Activated CD4-positive, alpha-beta T cell treated with anti-CD3 and anti-CD28 coated beads for 4 hours (primary cell): ENCODE measurements around the gene CBX5.
A peak's percentile ranks its signal among the peaks of the same experiment; 100 is the strongest.
"Not testable (repeated sequence)": the region's sequence is repeated elsewhere in the genome, so short reads cannot be mapped to it uniquely, and the experiment has no call there.

Source experiments
- DNase-seq, 2 donors: peaks; one replicate each; pipeline ENCODE4 v3.0.0-alpha.2; 2020

Gene CBX5

DNA sequence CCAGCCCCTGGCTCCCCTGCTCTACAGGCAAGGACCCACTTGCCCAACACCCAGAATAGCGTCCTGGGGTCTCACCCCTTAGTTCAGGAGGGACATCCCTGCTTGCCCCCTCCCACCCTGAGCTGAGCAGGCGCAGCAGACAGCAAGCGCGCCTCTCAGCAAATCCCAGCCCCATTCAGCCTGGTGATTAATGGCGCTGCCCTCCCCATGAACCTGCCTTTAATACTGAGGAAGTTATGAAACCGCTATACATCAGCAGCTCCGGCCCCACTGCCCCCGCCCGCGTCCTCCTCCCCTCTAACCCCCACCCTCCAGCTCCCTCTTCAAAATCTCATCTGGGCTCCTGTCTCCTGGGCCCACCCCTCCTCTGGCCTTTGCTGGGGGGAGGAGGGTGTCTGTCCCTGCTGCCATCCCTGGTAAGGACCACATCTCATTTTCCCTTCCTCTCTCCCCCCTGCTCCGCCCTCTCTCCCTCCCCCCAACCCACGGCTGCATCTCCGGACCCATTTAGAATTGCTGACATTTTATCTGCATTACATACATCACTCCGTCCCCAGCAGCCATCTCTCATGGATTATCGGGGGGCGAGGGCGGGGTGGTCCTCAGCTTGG is 84.1 kb downstream of the CBX5 start:
- DNase-seq = no peak

DNA sequence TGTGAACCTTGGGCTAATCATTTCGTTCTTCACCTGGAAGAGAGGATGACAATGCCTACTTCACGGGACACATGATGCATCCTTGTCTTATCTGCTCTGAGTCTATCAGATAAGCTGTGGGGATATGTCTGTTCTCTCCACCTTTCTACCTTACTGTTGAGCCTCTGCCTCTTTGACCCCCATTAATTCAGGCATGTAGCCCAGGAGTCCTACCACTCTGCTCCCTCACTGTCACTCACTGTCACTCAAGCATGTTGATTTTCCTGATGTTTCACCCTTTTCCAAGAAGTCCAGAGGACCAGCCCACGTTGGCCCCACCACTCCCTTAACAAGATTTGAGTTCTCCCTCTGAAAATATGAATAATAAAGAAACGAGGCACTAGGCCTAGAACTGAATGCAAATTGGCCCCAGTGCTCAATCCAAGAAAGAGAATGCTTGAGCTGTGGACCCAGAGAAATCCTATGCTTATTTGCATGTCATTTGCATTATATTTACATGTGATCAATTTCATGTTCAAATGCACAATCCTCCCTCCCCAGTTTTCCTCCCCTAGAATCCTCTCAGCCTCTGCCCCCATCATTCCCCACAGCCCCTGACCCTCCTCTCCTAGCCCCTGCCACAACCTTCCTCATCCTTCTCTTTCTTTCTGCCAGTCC is 84.7 kb downstream of the CBX5 start:
- DNase-seq = no peak

DNA sequence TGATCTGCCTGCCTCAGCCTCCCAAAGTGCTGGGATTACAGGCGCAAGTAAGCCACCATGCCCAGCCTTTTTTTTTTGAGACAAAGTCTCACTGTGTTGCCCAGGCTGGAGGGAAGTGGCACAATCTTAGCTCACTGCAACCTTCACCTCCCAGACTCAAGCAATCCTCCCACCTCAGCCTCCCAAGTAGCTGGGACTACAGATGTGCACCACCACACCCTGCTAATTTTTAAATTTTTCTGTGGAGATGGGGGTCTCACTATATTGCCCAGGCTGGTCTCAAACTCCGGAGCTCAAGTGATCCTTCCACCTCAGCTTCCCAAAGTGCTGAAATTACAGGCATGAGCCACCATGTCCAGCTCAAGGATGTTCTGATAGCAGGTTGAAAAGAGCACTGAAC is 85.3 kb downstream of the CBX5 start:
- DNase-seq = not testable (repeated sequence)

DNA sequence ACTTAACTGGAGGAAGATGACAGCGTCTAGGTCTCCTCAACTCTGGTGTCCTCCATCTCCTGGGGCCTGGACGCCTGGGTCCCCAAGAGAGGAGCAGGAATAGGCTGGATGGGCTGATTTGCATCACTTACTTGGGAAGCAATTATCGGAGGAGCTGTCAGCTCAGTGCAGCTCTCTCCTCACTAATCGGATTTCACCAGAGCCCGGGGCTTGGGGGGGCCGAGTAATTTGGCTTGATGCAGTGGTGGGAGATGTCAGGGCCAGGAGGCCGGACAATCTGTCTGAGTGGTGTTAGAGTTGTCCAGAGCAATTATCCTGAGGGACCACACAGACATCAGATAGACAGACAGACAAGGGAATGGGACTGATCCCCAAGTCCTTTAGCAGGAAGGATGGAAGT is 86.5 kb downstream of the CBX5 start:
- no peak for DNase-seq

DNA sequence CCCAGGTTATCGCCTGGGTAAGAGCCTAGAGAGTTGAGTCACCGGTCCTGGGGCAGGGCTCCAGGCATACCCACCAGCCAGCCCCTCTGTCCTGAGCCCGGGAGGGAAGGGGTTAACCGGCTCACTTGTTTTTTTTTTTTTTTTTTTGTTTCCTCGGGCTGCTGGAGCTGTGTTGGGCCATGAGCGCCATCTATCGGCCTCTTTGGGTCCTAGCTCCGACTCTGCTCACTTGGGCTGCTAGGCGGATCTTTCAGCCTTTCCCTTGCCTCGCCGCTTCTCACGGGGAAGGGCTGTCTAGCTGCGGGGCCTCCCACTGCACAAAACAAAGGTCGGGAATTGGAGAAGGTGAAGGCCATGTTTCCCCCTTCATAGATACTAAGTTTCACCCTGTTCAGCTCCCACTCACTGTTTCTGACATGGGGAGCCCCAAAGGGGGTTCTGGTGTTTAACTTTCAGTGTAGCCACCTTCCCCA is 88.3 kb downstream of the CBX5 start:
- DNase-seq = peak; percentile 76 to 79

DNA sequence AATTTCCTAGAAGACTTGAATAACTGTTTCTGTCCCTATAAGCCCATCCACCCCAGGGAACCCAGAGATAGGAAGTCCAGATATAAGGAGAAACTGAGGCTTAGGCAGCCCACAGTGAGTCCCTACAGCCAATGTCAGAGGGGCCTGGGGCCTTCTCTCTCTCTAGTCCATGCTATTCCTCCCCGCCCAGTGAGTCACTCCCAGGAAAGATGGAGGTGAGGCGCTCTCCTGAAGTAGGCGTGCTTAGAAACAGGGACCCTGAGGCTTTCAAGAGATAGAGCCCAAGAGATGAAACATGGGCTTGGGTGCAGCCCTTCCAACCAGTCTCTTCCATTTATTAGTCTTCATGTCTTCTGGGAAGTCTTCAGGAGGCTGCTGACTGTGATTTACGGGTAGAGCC is 88.8 kb downstream of the CBX5 start:
- DNase-seq = no peak

DNA sequence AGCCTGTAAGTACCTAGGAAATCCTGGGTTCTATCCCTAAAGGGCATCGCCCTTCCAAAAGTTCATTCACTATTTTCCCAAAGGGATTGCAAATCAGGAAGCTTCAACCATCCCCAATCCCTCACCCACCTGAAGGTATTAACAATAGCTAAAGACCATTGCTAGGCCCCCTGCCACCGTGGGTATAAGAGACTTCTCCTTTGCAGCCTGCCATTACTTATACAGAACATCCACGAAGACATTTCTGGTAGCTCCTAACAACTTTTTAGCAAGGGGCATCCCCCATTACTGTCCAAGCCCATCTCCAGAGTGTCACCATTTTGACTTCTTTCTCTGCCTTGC is 90.8 kb downstream of the CBX5 start:
- DNase-seq = no peak

DNA sequence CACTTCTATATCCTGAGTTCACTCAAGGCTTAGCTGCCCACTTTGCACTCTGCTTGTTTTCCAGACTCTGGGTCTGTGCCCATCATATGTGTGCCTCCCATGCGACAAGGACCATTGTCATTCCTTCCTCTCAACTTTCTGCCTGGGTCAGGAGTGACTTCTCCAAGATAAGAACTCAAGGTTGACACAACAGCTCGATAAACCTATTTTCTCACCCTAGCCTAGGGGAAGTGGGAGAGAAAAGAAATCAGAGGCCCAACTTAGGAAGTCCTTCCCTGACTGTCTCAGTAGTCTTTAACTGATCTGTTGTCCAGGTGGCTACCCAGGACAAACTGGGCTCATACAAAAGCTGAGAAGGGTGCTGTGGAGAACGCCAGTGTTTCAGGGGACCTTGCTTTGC is 92.8 kb downstream of the CBX5 start:
- DNase-seq = no peak

DNA sequence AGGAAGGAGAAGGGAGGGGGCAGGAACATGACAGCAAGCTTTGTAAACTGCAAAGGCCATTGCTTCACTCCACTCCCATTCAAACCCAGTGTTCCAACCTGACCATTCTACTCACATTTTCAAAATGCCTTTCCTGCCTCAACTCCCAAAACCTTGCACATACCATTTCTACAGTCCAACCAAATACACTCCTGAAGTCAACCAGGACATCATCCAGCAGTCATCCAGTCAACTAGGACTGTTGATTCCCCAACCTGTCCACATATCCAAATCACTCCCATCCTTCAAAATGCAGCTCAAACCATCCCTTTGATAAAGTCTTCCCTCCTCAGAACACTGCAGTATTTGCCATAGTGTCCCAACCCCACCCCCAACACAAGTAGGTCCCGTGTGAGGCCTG is 94.0 kb downstream of the CBX5 start:
- no peak for DNase-seq

GRCh38 chr12:54185297-54185696 is 94.6 kb downstream of the CBX5 start:
- not testable (repeated sequence) for DNase-seq

GRCh38 chr12:54184024-54184805 is 95.7 kb downstream of the CBX5 start:
- no peak for DNase-seq

GRCh38 chr12:54182981-54183380 is 96.9 kb downstream of the CBX5 start:
- no peak for DNase-seq

DNA sequence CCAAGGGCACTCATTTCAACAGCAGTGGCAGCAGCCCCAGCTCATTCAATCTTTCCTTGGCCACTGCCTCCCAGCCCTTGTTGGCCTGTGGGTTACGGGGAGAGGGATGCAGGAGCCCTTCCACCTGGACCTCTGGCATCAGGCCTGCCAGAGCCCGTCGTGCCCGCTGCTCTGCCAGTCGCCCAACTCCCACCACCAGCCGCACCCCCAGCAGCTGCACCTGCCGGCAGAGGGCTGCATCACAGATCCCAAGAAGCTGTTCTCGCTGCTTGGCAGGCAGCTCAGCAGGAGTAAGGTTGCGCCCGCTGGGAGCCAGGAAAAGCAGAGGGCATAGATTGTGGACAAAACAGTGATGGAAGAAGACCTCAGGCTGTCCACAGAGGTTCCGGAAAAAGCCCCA is 97.8 kb downstream of the CBX5 start:
- no peak for DNase-seq
